DOHH2 (cell line): ENCODE data around the gene CCL22.

Experiments used
- H3F3A ChIP-seq: fragments of 200-600 bp; sonication (generic), shearing (Covaris generic); 2 replicates; pipeline ENCODE4 v1.6.0; 2016; ENCODE audit warnings: antibody characterized with exemption, mild to moderate bottlenecking; ENCODE audit not compliant: control insufficient read depth, insufficient read depth
- H3K27ac ChIP-seq: fragments of 200-600 bp; sonication (generic); 2 replicates; pipeline ENCODE4 v1.5.1; 2014; ENCODE audit warnings: low read depth, mild to moderate bottlenecking, low read length, moderate library complexity
- H3K27me3 ChIP-seq: fragments of 200-600 bp; sonication (generic); 2 replicates; pipeline ENCODE4 v1.6.1; 2014; ENCODE audit warnings: mild to moderate bottlenecking, low read length, mixed read lengths; ENCODE audit not compliant: control insufficient read depth
- H3K36me3 ChIP-seq: fragments of 200-600 bp; sonication (generic); 2 replicates; pipeline ENCODE4 v1.6.1; 2014; ENCODE audit warnings: mild to moderate bottlenecking, low read length, moderate library complexity, mixed read lengths; ENCODE audit not compliant: control insufficient read depth
- H3K4me1 ChIP-seq: fragments of 200-600 bp; sonication (generic); 2 replicates; pipeline ENCODE4 v1.6.1; 2014; ENCODE audit warnings: mild to moderate bottlenecking, low read length, mixed read lengths; ENCODE audit not compliant: control insufficient read depth
- H3K4me2 ChIP-seq: fragments of 200-600 bp; sonication (generic); 2 replicates; pipeline ENCODE4 v1.6.0; 2014; ENCODE audit warnings: mild to moderate bottlenecking, low read length, moderate library complexity
- H3K4me3 ChIP-seq: fragments of 200-600 bp; sonication (generic); 2 replicates; pipeline ENCODE4 v1.5.1; 2014; ENCODE audit warnings: mild to moderate bottlenecking, low read length, mixed read lengths
- H3K79me2 ChIP-seq: fragments of 200-600 bp; sonication (generic); 2 replicates; pipeline ENCODE4 v1.6.1; 2014; ENCODE audit warnings: mild to moderate bottlenecking, low read length, mixed read lengths; ENCODE audit not compliant: control insufficient read depth
- H3K9me2 ChIP-seq: fragments of 200-600 bp; sonication (generic); replicated peaks from 2 replicates; pipeline ENCODE4 v1.6.1; 2014; ENCODE audit warnings: mild to moderate bottlenecking, low read length, mixed read lengths; ENCODE audit not compliant: control insufficient read depth
- H3K9me3 ChIP-seq: fragments of 200-600 bp; sonication (generic); 2 replicates; pipeline ENCODE4 v1.6.1; 2014; ENCODE audit warnings: antibody characterized with exemption, low read length, mixed read lengths; ENCODE audit not compliant: control insufficient read depth, insufficient read depth
- H4K20me1 ChIP-seq: fragments of 200-600 bp; sonication (generic); 2 replicates; pipeline ENCODE4 v1.6.0; 2014; ENCODE audit warnings: low read depth, mild to moderate bottlenecking, antibody characterized with exemption, low read length, moderate library complexity; ENCODE audit not compliant: control insufficient read depth, insufficient read depth
- CTCF ChIP-seq: fragments of 200-600 bp; sonication (generic); IDR thresholded peaks from one replicate; pipeline ENCODE4 v1.5.1; 2014; ENCODE audit warnings: antibody characterized with exemption, mild to moderate bottlenecking, low read depth, low read length; ENCODE audit not compliant: poor library complexity, severe bottlenecking
- EZH2phosphoT487 ChIP-seq: fragments of 200-600 bp; sonication (generic); IDR thresholded peaks from 2 replicates; pipeline ENCODE4 v1.6.1; 2017; ENCODE audit warnings: borderline replicate concordance, mild to moderate bottlenecking, antibody characterized with exemption, low read length, moderate library complexity, mixed read lengths

Gene CCL22

GRCh38 chr16:57345021-57345420 lies 13.6 kb upstream of the CCL22 start:
- no peaks in the 10 kb centered on the region for H3K9me3 ChIP-seq
- TF ChIP-seq CTCF: no peak
- TF ChIP-seq EZH2phosphoT487: no peak
- H3K79me2 ChIP-seq: no peaks in the 10 kb centered on the region
- H3K4me2 ChIP-seq: no peak overlapping the region
- peaks cover 71% of the 10 kb centered on the region for H3K27me3 ChIP-seq
- no peak overlapping the region for H3K4me3 ChIP-seq
- no peaks in the 10 kb centered on the region for H4K20me1 ChIP-seq
- no peaks in the 10 kb centered on the region for H3F3A ChIP-seq
- H3K27ac ChIP-seq: no peak overlapping the region
- peaks cover 9% of the 10 kb centered on the region for H3K4me1 ChIP-seq
- H3K36me3 ChIP-seq: no peaks in the 10 kb centered on the region
- H3K9me2 ChIP-seq: no peaks in the 10 kb centered on the region

- H3F3A ChIP-seq: no peaks in the 10 kb centered on the region
- no peaks in the 10 kb centered on the region for H3K9me2 ChIP-seq
- TF ChIP-seq EZH2phosphoT487 (no peak), CTCF (no peak)
- H3K9me3 ChIP-seq: no peaks in the 10 kb centered on the region
- peaks cover 71% of the 10 kb centered on the region for H3K27me3 ChIP-seq
- H4K20me1 ChIP-seq: no peaks in the 10 kb centered on the region
- no peak overlapping the region for H3K4me3 ChIP-seq
- no peaks in the 10 kb centered on the region for H3K36me3 ChIP-seq
- no peaks in the 10 kb centered on the region for H3K79me2 ChIP-seq
- peaks cover 9% of the 10 kb centered on the region for H3K4me1 ChIP-seq
- no peak overlapping the region for H3K27ac ChIP-seq
- H3K4me2 ChIP-seq: no peak overlapping the region
Observed at GRCh38 chr16:57345666-57346204, 12.8 kb upstream of the CCL22 start.

GRCh38 chr16:57347858-57348257 lies 10.7 kb upstream of the CCL22 start:
- TF ChIP-seq CTCF (no peak), EZH2phosphoT487 (no peak)
- no peaks in the 10 kb centered on the region for H3K79me2 ChIP-seq
- H3K9me2 ChIP-seq: no peaks in the 10 kb centered on the region
- H3K4me2 ChIP-seq: no peak overlapping the region
- H3K4me3 ChIP-seq: no peak overlapping the region
- no peak overlapping the region for H3K27ac ChIP-seq
- H3K27me3 ChIP-seq: peaks cover 62% of the 10 kb centered on the region
- no peaks in the 10 kb centered on the region for H4K20me1 ChIP-seq
- H3K4me1 ChIP-seq: peaks cover 9% of the 10 kb centered on the region
- no peaks in the 10 kb centered on the region for H3K36me3 ChIP-seq
- H3F3A ChIP-seq: no peaks in the 10 kb centered on the region
- no peaks in the 10 kb centered on the region for H3K9me3 ChIP-seq
